NCI-H1436 treated with DMSO at 0.1 percent for 48 hours (cell line): ENCODE measurements around the gene APLP2.
A peak's percentile ranks its signal among the peaks of the same experiment; 100 is the strongest.
"Not testable (repeated sequence)": the region's sequence is repeated elsewhere in the genome, so short reads cannot be mapped to it uniquely, and the experiment has no call there.

ENCODE experiments used
- DNase-seq: peaks from one replicate; lab custom pipeline; 2025; lab: John Stamatoyannopoulos, UW

APLP2 gene

GRCh38 chr11:130090517-130090916 is 20.8 kb downstream of the APLP2 start:
- not testable (repeated sequence) for DNase-seq

GRCh38 chr11:130091169-130091568 is 21.5 kb downstream of the APLP2 start:
- not testable (repeated sequence) for DNase-seq

DNA sequence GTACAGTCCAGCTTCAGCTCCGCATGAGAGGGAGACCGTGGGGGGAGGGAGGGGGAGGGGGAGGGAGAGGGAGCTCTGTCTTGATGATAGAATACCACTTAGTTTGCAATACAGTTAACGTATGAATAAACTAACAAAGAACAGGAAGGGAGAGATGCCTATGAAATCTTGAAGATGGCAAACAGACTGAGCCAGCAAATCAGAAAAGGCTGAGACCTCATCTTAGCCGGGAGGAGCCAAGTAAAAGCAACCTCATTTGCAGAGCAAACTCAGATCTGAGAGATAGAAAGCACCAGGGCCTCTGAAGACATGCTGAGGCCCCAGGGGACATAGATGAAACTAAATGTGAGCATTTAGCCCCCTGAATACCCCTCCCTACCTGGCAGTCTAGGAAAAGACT is 23.0 kb downstream of the APLP2 start:
- DNase-seq: no peak

DNA sequence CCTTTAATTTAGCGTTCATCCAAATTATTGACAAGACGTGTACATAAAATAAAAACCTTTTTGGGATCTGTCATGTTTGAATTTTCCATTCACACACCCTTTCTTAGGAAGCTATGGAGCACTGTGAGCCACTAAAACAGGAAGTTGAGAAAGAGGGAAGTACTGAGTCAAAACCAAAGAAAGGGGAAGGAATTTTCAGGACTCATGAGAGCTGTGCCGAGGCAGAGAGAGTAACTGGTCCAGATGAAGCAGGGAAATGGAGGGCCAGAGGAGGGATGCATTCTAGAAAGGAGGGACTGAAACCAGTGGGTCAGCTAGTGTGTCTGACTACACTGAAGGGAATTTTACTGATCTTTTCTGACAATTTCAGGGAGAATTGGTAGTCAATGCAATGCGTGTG is 24.9 kb downstream of the APLP2 start:
- no peak for DNase-seq

DNA sequence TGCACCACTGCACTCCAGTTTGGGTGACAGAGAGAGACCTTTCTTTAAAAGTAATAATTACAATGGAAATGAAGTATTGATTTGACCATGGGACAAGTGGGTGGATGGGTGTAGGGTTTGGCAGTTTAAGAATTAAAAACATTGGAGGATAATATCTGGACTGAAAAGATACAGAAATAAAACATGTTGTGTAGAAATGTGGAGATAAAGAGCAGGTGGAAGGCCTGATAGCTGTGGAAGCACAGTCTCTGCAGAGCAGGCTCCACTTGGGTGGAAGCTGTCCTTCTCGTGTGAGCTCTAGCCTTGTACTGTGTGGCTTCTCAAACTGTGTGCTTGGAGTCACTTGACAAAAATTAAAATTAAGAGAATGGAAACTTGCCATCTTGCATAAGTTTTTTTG is 25.6 kb downstream of the APLP2 start:
- DNase-seq: no peak

GRCh38 chr11:130096042-130096441 is 26.3 kb downstream of the APLP2 start:
- no peak for DNase-seq

DNA sequence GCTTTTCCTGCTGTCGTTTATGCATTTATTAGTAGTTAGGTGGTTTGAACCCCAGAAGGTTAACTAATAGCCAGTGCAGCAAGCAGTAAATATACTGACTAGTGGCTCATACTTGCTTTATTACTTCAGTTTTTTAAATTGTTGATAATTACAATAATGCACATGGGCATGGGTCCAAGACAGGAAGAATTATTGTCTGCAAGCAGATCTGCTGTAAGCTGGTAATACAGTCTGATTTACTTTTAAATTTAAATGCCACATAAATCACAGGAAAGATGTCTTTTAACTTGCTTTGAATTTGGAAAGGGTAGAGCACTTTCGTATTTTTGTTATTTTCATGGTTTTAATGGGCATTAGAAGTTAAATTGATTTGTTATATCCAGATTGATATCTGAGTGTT is 27.1 kb downstream of the APLP2 start:
- peak; percentile 63 for DNase-seq

- DNase-seq: no peak
Observed at GRCh38 chr11:130097285-130097684, 27.6 kb downstream of the APLP2 start.

GRCh38 chr11:130099356-130099755 is 29.7 kb downstream of the APLP2 start:
- DNase-seq: no peak

GRCh38 chr11:130100381-130101095 is 30.8 kb downstream of the APLP2 start:
- no peak for DNase-seq

GRCh38 chr11:130101661-130102060 is 32.0 kb downstream of the APLP2 start:
- DNase-seq: no peak

DNA sequence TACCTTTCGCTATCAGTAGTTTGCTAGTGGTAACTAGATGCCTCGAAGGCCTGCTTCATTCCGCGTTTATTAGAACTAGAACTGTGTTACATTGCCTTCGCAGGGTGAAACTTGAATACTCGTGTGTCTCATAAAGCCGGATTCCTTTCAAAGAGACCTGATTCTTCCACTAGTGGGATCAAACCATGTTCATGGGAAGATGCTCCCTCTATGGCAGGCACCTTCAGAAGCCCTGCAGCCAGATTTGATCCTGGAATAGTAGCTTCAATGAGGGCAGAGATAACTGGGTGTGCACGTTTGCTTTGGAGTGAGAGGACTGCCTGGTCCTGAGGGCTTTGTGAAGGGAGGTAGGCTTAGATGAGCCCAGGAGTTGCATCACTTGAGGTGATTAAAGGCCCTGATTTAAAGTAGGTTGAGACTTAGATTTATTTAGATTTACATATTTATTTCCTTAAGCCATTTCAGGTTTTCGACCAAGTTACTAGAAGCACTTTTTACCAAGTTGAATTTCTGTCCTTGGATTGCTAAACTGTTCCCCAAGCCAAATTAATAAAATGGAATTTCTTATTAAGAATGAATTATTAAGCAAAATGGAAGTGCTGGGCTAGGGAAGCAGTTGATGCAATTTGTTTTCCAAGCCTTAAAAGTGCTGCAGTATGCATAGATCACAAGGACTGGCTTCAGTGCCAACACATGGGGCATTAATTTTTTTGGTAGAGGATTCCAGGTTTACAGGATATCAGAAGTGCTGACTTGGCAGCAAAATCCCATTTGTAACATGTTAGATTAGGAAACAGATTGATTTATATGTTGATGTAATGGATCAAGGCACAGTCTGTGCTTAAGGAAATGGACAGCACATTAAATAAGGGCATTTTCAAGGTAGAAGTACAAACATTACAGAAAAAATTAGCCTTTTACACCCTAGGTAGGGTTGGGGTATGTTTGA is 32.9 kb downstream of the APLP2 start:
- DNase-seq: no peak

GRCh38 chr11:130103296-130103814 is 33.7 kb downstream of the APLP2 start:
- no peak for DNase-seq

GRCh38 chr11:130106381-130106780 is 36.7 kb downstream of the APLP2 start:
- DNase-seq: no peak

- DNase-seq: not testable (repeated sequence)
Observed at GRCh38 chr11:130108671-130109070, 39.0 kb downstream of the APLP2 start.

- DNase-seq: no peak
Observed at GRCh38 chr11:130109386-130109785, 39.7 kb downstream of the APLP2 start.

DNA sequence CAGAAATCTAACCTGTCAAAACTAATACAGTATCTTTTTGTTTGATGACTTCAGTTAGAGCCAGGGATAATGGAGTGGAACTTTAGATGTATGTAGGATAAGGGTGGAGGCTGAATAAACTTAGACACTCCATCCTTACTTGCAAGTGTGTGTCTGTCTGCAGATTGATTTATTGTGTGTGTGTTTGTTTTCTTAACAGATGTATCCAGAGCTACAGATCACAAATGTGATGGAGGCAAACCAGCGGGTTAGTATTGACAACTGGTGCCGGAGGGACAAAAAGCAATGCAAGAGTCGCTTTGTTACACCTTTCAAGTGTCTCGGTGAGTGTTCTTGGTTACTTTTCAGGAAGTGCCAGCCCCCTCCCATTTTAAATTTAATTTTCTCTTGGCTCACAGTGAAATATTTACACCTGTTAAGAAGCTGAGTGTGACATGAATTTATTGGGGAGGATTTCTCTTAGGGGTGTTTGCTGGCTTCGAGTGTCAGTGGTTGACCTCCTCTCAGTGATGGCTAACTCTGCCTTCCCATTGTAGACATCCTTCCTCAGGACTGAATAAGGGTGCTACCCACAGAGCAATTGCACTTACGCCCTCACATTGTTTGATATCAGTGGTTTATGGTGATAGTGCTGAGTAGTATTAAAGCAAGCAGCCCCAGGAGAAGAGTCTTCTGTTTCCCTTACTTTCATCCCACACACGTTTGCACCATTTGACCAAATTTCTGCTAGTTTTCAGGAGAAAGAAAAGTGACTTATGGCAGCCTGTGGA is 40.8 kb downstream of the APLP2 start:
- no peak for DNase-seq

- no peak for DNase-seq
Observed at GRCh38 chr11:130112071-130112830, 42.6 kb downstream of the APLP2 start.

DNA sequence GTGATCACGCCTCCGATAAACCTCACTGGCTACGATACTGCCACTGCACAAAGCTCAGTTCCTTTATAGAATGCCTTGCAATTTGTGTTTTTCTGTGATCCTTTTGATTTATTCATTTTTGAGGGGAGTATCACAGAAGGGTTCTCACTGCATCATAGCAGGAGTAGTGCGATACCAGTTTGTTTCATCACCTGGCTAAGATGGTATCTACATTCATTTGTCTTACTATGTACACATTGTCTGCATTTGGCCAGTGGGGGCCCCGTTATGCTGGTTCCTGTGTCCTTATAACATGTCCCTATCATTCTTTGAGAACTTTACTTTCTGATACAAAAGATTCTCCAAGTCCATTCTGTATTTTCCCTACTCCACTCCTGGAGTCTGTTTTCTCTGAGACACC is 44.6 kb downstream of the APLP2 start:
- DNase-seq: no peak

DNA sequence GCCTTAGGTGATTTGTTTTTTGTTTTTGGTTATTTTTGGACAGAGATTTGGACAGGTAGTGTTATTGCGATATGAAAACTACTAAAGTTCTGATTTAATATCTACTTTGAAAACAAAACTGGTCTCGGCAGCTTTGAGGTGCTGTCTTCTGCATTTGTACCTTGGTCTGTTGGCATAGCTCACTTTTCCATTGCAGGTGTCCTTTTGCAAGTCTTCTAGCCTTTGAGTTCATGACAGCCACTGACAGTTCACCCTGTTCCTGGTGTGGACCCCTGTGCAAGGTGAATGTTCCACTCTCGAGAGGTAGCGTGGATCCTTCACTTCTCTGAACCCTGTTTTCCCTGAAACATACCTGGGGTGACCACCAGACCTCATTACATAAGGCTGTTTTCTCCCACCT is 45.0 kb downstream of the APLP2 start:
- no peak for DNase-seq

DNA sequence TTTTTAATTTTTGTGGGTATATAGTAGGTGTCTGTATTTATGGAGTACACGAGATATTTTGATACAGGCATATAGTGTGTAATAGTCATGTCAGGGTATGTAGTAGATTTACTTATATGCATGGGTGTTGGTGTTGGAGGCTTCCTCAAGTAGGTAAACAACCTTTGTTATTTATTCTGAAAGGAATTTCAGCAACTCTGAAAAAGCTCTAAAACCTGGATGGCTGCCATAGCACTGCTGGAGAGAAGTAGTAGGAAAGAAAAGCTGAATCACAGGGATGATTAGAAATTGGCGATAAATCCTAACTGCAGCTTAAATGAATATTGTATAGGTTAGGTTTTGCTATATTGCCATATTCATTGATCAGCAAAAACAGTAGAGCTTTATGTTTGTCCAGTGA is 45.5 kb downstream of the APLP2 start:
- no peak for DNase-seq
